Nephron (organoid): ENCODE data around the gene POMT1.
"Not testable (repeated sequence)": the region's sequence is repeated elsewhere in the genome, so short reads cannot be mapped to it uniquely, and the experiment has no call there.

Experiments
- H3K27ac Mint-ChIP-seq, 3 experiments: 2 replicates each; pipeline ENCODE4 v1.8.0; 2020; ENCODE audit warnings: mixed read lengths in 3 of 3, mild to moderate bottlenecking in 2 of 3, moderate library complexity in 1 of 3
- H3K27me3 Mint-ChIP-seq: 2 replicates; pipeline ENCODE4 v1.8.0; 2021; ENCODE audit warnings: low read depth, mild to moderate bottlenecking, moderate library complexity, mixed read lengths
- H3K36me3 Mint-ChIP-seq: 2 replicates; pipeline ENCODE4 v1.8.0; 2020; ENCODE audit warnings: low read depth, mixed read lengths
- H3K4me1 Mint-ChIP-seq: 2 replicates; pipeline ENCODE4 v1.8.0; 2020; ENCODE audit warnings: mixed read lengths
- H3K4me3 Mint-ChIP-seq, 3 experiments: 2 replicates each; pipeline ENCODE4 v1.8.0; 2020; ENCODE audit warnings: mild to moderate bottlenecking in 3 of 3, mixed read lengths in 3 of 3, moderate library complexity in 2 of 3
- H3K9me3 Mint-ChIP-seq: 2 replicates; pipeline ENCODE4 v1.8.0; 2020; ENCODE audit warnings: mixed read lengths
- TF ChIP-seq, protein P1 (sequence below), 3 experiments: fragments of 200-600 bp; sonication (generic); IDR thresholded peaks; one replicate each; pipeline ENCODE4 v1.5.0; 2021; ENCODE audit warnings: antibody characterized with exemption in 3 of 3; ENCODE audit not compliant: unreplicated experiment in 3 of 3

The POMT1 gene, protein sequence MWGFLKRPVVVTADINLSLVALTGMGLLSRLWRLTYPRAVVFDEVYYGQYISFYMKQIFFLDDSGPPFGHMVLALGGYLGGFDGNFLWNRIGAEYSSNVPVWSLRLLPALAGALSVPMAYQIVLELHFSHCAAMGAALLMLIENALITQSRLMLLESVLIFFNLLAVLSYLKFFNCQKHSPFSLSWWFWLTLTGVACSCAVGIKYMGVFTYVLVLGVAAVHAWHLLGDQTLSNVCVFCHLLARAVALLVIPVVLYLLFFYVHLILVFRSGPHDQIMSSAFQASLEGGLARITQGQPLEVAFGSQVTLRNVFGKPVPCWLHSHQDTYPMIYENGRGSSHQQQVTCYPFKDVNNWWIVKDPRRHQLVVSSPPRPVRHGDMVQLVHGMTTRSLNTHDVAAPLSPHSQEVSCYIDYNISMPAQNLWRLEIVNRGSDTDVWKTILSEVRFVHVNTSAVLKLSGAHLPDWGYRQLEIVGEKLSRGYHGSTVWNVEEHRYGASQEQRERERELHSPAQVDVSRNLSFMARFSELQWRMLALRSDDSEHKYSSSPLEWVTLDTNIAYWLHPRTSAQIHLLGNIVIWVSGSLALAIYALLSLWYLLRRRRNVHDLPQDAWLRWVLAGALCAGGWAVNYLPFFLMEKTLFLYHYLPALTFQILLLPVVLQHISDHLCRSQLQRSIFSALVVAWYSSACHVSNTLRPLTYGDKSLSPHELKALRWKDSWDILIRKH

DNA sequence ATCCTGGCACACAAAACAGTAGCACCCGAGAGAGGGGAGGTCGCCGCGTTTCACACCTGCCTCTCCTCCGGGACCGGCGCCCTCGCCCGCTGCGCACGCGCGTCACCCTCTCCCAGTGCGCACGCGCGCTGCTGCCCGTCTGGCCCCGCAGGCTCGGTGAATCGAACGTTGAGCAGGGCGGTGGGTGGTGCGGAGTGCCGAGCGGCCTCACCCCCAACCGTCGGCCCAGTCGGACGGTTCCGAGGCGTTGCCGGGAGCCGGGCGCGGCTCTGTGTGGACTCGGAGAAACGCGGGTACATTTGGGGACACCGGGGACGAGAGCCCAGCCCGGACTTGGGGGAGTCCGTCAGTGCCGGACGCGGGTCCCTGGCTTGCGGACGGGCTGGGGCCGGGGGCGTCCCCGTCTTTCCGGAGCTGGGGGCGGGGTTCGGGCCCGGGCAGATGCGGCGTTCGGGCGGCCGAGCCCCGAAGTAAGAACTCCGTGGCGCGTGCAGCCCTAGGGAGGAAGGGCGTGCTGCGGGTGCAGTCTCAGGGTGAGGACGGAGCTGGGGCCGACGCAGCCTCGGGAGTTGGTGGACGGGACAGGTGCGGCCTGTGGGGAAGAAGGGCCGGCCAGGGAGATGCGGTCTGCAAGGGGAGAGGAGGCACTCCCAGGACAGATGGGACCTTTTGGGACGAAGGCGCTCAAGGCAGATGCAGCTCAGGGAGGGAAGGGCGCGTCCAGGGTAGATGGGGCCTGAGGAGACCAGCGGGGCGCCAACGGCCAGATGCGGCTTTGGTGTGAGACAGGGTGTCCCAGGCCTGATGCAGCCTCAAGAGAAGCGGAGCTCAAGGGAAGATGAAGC lies at the start of gene POMT1:
Gene POMT1, plus strand, starts transcription at position 138 of the 845 bp plus-strand sequence. CDS start 1,301 bp downstream, outside the sequence.
- Mint-ChIP-seq H3K36me3 (peaks cover 42% of the 10 kb centered on the region), H3K27me3 (no peaks in the 10 kb centered on the region), H3K4me3 (peak within 1 kb of the TSS; percentile 90 to 93 (median 93)), H3K27ac (peak within 1 kb of the TSS; percentile 44 to 79 (median 57)), H3K4me1 (peaks cover 13% of the 10 kb centered on the region), H3K9me3 (no peaks in the 10 kb centered on the region)
- TF ChIP-seq, protein P1, sequence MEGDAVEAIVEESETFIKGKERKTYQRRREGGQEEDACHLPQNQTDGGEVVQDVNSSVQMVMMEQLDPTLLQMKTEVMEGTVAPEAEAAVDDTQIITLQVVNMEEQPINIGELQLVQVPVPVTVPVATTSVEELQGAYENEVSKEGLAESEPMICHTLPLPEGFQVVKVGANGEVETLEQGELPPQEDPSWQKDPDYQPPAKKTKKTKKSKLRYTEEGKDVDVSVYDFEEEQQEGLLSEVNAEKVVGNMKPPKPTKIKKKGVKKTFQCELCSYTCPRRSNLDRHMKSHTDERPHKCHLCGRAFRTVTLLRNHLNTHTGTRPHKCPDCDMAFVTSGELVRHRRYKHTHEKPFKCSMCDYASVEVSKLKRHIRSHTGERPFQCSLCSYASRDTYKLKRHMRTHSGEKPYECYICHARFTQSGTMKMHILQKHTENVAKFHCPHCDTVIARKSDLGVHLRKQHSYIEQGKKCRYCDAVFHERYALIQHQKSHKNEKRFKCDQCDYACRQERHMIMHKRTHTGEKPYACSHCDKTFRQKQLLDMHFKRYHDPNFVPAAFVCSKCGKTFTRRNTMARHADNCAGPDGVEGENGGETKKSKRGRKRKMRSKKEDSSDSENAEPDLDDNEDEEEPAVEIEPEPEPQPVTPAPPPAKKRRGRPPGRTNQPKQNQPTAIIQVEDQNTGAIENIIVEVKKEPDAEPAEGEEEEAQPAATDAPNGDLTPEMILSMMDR (IDR thresholded peaks at IDR 0.05; ENCODE audit: unreplicated experiment in 3 of 3) = no peak

DNA sequence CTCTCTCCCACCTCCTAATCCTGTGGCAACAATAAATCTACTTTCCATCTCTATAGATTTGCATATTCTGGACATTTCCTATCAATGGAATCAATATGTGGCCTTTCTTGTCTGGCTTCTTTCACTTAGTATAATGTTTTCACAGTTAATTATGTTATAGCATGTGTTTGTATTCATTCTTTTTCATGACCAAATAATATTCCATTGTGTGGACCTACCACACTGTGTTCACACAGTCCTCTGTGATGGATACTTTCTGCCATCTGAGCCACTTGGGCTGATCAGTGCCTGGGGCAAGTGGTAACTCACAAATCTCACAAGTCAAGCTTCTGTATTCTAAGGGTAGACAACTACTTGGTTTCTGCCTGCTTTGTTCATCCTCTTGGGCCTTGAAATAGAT lies 48.7 kb upstream of the POMT1 start:
- H3K27me3 Mint-ChIP-seq = no peaks in the 10 kb centered on the region
- H3K4me3 Mint-ChIP-seq = no peak overlapping the region
- H3K27ac Mint-ChIP-seq = no peak overlapping the region
- TF ChIP-seq, protein P1 (IDR thresholded peaks at IDR 0.05; ENCODE audit: unreplicated experiment in 3 of 3) = no peak
- no peaks in the 10 kb centered on the region for H3K4me1 Mint-ChIP-seq
- peaks cover 87% of the 10 kb centered on the region for H3K36me3 Mint-ChIP-seq
- no peaks in the 10 kb centered on the region for H3K9me3 Mint-ChIP-seq

DNA sequence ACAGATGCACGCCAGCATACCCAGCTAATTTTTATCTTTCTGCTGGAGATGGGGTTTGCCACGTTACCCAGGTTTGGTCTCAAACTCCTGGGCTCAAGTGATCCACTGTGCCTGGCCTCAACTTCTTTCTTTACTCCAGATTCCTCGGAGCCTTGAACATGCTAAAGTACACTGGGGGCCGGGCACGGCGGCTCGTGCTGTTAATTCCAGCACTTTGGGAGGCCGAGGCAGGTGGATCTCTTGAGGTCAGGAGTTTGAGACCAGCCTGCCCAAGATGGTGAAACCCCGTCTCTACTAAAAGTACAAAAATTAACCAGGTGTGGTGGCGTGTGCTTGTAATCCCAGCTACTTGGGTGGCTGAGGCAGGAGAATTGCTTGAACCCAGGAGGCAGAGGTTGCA lies 47.1 kb upstream of the POMT1 start:
- not testable (repeated sequence) for H3K4me3 Mint-ChIP-seq, H3K27ac Mint-ChIP-seq, H3K27me3 Mint-ChIP-seq, H3K4me1 Mint-ChIP-seq, H3K9me3 Mint-ChIP-seq
- peaks cover 87% of the 10 kb centered on the region for H3K36me3 Mint-ChIP-seq

DNA sequence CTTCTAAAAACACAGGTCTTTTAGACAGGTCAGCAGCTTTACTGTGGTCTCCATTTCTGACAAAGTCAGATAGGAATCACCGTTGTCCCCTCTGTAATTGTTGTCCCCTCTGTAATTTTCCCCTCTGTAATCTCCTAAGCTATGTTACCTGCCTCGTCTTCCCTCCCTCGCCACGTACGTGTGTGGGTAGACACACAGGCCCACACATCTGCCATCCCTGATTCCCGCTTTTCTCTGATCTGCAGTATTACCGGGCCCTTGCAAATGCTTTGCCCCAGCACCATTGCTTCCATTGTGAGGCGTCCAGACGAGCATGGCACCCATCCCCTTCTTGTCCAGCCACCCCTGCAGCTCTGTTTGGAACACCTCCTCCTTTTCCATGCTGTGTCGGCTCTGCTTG lies 45.0 kb upstream of the POMT1 start:
- no peak overlapping the region for H3K27ac Mint-ChIP-seq
- no peaks in the 10 kb centered on the region for H3K4me1 Mint-ChIP-seq
- TF ChIP-seq, protein P1 (IDR thresholded peaks at IDR 0.05; ENCODE audit: unreplicated experiment in 3 of 3) = no peak
- no peaks in the 10 kb centered on the region for H3K9me3 Mint-ChIP-seq
- H3K4me3 Mint-ChIP-seq = no peak overlapping the region
- no peaks in the 10 kb centered on the region for H3K27me3 Mint-ChIP-seq
- H3K36me3 Mint-ChIP-seq = peaks cover 80% of the 10 kb centered on the region

DNA sequence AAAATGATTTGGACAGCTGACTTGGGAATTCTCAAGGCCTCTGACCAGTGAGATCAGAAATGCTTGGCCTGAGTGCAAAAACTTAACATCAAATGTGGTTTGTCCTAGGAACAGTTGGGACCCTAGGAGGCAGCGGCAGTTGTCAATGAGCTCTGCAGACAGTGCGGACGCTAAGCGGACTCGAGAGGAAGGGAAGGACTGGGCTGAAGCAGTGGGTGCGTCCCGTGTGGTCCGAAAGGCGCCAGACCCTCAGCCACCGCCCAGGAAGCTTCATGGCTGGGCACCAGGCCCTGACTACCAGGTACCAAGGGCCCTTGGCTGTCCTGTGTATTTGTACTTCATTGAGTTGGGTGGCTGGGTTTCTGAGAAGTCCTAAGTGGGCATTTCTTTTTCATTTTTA lies 43.7 kb upstream of the POMT1 start:
- Mint-ChIP-seq H3K4me3 (no peak overlapping the region), H3K27ac (peak overlapping the region in 1 of 3 experiments; percentile 26), H3K4me1 (no peaks in the 10 kb centered on the region), H3K36me3 (peaks cover 83% of the 10 kb centered on the region), H3K27me3 (no peaks in the 10 kb centered on the region), H3K9me3 (no peaks in the 10 kb centered on the region)
- TF ChIP-seq, protein P1 (IDR thresholded peaks at IDR 0.05; ENCODE audit: unreplicated experiment in 3 of 3) = no peak

DNA sequence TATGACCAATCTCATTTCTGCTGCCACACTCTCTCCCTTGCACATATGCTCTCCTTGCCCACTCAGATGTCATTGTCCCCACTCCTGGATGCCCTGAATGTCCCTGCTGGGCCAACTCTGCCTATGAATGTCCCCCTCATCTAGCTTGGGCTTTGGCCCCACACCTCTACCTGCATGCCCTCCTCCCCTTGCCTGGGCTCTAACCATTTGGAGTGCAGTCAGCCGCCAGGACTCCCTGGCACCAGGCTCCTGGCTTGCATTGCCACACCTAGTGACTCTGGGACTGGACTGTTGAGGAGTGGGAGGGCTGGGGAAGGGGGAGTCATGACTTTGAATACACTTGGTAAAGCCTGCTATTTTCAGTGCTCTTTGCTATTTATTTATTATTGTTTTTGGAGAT lies 41.6 kb upstream of the POMT1 start:
- Mint-ChIP-seq H3K9me3 (no peaks in the 10 kb centered on the region), H3K4me1 (no peaks in the 10 kb centered on the region), H3K36me3 (peaks cover 87% of the 10 kb centered on the region), H3K27ac (no peak overlapping the region), H3K4me3 (no peak overlapping the region), H3K27me3 (no peaks in the 10 kb centered on the region)
- TF ChIP-seq, protein P1 (IDR thresholded peaks at IDR 0.05; ENCODE audit: unreplicated experiment in 3 of 3) = no peak
